GM18868 (cell line): ENCODE measurements around the gene PITPNC1.
"Not testable (repeated sequence)": the region's sequence is repeated elsewhere in the genome, so short reads cannot be mapped to it uniquely, and the experiment has no call there.

Experiments
- ATAC-seq: cut with Tn5 transposase; IDR thresholded peaks from one replicate; pipeline ENCODE4 v1.9.1; 2021; ENCODE audit warnings: mild to moderate bottlenecking, moderate library complexity; ENCODE audit not compliant: unreplicated experiment

The PITPNC1 gene

DNA sequence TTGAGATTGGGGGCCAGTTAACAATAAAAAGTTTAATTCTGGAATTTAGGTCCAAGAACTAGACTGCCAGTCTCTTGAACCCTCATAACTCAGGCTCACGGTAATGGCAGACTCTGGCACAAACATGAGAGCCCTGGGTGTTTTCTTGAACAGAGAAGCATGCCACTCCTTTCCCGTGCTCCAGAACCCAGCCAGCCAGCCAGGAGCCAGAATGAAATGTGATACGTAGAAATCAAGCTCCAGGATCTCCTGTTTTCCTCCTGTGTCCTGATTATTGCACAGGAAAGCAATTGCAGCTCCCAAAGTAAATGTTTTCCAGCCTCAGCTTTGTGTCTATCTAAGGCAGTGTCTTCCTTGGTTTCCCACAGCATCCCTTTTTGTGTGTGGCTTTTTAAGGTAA is 294.4 kb downstream of the PITPNC1 start:
- no peak for ATAC-seq

DNA sequence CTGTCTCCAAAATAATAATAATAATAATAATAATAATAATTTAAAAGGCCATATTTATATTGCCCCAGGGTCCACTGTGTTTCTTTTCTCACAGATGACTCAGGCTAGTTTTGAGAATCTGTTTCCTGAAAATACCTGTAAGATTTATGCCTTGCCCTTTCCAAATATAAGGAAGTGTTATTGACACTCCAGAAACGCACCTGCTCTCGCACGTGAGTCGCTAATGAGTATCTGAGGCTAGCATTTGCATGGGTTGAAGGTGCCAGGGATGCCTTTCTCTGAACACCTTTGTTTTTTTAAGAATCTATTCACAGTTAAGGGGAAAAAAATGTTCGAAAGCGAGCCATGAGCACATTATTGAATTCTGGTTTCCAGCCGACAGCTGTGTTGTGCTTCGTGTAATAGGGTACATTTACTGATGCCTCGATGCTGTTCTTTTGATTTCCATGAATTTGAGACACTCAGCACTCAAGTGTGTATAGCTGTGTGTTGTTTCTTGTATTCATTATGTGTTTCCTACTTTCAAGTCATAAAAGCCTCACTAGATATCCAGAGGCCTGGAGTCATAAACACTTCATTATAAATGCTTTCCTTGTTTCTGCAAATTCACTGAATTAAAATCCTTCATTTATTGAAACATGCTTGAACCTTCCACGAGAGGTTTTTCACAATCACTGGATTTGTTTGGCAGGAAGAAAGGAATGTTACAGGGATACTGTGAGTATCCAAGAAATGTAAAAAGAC is 295.7 kb downstream of the PITPNC1 start:
- no peak for ATAC-seq

DNA sequence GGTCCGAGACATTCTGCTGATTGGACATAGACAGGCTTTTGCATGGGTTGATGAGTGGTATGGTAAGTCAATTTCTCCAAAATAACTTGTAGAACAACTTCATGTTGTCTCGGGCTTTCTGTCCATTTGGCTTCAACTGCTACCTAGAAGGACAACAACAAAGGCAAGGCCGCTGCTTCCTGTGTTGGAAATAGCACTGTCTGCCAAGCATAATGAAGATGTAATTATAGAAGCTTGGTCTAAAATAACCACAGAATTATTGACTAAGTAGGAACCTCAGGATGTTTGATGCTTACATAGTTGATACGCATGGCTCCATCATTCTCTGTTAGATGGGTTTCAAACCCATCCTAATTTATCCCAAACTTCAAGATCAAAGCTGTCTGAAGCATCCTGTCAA is 298.4 kb downstream of the PITPNC1 start:
- ATAC-seq, result no peak

DNA sequence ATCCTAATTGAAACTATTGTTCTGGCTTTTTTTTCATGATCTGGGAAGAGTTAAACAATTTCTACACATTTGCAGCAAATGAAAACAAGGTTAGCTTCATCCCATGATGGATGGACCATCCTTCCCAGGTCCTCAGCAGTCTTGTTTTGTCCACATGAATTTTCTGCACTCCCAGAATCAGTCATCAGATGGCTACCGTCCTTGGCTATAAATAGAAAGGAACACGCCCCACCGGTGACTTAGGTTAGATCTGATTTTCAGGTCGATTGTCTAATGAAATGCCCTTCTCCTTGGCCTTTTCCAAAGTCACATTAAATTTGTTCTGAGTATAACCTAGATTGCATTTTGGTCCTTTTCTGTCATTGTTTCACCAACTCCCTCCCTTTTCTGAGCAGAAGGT is 299.2 kb downstream of the PITPNC1 start:
- ATAC-seq, result no peak

DNA sequence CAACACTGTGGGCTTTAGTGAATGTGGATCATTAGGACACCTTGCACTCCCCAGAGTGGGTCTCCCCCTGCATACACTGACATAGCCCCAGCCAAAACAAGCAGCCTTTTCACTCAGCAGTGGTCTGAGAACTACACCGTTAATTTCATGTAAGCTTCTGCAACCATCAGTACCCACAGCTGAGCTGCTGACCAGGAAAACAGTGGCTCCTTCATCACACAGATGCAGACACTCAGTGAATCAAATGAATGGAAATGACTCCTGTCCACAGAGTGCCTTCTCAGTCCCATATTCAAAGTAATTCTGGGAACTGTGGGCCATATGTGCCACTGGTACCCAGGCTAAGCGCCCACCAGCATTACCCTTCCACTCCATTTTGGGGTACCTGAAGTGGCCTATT is 301.3 kb downstream of the PITPNC1 start:
- ATAC-seq, result no peak

DNA sequence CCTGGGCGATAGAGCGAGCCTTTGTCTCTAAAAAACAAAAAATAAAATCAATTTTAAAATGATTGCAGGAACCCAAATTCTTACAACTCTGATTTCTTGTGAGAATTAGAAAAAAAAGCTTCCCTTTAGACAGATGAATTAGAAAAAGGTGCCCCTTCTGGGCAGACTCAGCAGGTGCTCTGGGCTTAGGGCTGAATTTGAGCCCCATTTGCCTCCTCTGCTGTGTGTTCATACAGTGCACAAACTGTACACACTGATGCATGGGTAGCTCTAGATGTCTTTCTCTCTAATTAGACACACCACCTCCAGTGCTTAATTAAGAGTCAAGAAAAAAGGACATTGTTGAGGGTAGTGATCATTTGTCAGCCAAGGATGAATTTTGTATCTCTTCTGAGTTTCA is 302.1 kb downstream of the PITPNC1 start:
- ATAC-seq, result no peak

DNA sequence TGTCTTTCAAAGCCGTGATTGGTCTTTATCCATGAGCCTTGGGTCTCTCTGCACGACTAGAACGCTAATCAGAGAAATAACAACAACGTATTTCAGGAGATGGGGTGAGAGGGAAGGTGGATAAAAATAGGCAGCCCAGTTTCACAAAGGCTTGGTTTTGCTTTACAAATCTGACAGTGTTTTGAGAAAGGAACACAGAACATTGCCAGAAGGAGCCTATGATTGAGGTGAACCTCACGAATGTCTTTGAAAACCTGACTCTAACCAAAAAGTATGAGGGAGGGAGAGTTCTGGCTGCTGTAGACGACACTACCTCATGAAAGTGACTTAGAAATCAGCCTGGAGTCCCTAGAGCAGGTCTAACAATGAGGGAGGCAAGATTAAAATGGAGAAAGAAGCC is 302.6 kb downstream of the PITPNC1 start:
- no peak for ATAC-seq

DNA sequence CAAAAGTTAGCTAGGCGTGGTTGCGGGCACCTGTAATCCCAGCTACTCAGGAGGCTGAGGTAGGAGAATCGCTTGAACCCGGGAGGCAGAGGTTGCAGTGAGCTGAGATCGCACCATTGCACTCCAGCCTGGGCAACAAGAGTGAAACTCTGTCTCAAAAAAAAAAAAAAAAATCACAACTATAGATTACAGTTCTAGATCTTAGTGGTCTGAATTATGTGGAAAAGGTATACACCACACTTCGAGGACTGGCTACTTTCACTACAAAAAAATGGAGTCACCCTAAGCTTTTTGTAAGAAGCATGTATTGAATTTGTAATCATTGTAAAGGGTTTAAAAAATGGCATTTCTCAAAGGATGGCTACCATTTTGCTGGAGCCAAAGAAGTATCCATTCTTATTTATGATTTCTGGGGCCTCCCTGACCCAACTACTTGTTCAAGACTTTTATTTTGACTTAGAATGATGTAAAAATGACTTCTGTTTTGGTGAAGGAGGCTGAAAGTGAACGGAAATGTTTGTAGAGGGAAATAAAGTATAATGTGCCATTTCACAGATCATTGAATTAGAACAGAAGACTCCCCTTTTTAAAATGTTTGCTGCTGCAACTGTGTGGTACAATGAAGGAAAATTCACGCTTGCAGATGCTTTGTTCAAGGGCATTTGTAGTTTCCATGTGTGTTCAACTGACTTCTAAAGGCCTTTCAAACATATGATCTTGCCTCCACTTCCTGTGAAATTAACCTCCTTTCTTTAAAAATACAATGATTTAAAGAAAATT is 303.6 kb downstream of the PITPNC1 start:
- ATAC-seq, result no peak

DNA sequence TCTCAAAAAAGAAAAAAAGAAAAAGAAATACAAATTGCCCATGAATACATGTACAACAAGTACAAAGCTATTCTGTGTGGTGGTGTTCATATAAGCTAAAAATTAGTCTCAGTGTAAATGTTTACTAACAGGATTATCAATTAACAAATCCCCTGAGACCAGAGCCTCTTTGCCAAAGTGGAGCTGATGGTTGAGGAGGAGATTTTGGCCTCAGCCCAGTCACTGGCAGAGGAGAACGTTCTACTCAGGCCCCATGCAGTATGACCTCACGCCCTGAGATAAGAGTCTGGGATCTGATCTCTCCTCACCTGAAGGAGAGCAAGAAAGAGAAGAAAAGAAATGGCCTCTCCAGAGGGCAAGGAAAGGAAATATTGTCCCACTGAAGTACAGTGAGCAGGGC is 305.1 kb downstream of the PITPNC1 start:
- ATAC-seq, result no peak

DNA sequence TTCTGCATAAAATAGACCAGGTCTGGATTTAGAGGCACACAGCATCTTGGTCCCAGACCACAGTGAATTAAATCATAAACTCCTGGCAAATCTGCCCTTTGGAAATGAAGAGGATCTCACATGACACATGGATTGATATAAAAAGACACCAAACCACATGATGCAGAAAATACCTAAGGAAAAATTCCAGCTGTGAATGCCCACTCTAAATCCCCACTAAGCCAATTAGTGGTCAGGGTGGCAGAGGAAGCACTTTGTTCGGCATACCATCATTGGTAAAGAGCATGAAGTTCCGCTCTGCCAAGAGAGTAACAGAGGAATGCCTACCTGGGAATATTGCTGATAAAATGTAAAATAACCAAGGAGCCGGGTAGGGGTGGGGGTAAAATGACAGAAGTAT is 308.3 kb downstream of the PITPNC1 start:
- no peak for ATAC-seq

DNA sequence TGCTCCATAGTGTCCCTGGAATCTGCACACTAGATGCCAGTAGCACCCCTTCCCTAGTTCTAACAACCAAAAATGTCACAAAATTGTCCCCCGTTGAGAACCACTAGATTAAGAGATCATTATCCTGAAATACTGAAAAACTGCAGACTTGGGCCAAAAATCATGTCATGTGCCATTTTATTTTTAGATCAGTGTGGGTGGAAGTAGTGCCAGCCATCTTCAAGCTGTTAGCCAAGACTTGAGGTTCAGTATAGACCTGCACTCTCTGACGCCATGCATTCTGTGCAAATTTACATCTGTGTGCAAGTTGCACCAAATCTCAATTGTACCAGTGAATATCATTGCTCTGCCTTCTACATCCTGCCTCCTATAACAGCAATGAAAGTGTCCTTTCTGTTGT is 309.2 kb downstream of the PITPNC1 start:
- ATAC-seq, result no peak

DNA sequence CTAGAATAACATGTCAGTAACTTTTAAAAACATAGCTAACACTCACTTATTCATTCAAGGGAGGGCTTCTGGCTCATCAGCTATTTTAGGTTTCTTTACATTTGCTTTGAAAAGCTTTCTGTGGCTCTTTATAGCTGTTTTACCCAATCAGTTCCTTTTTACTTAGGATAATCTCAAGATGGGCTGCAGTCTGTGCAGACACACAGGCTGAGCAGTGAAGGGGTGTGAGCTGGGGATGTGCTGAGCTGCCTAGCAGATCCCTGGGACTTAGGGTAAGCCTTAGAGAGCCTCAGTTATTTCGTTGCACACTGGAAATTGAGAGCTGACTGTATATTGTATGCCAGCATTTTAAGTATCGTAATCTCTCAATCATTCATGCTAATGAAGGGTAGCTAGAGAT is 310.4 kb downstream of the PITPNC1 start:
- ATAC-seq, result no peak

DNA sequence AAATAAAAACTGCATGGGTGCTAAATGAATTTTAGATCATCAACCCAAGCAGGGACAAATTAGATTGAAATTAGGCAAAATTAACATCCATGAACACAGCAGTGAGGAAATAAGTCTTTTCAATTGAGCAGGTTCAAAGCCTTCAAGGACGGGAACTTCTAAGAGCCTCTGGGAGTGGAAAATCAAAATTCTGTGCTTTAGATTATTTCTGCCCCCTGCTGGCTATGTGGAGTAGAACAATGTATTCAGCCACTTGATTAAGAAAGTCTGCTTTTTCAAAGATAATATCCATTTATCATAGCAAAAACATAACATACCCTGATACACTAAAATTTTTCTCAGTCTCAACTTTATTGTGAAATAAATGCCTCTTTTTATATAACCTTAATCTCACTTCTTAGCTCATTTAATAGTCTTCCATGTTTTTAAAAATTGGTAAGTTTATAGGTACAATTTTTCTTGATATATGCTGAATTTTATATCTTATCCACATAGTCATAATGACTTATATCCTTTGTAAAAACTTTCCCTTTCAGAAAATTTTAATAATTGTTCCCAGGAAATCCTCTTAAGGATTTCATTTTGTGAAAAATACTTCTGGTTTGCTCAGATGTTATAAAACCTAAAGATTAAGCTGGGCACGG is 312.6 kb downstream of the PITPNC1 start:
- no peak for ATAC-seq

DNA sequence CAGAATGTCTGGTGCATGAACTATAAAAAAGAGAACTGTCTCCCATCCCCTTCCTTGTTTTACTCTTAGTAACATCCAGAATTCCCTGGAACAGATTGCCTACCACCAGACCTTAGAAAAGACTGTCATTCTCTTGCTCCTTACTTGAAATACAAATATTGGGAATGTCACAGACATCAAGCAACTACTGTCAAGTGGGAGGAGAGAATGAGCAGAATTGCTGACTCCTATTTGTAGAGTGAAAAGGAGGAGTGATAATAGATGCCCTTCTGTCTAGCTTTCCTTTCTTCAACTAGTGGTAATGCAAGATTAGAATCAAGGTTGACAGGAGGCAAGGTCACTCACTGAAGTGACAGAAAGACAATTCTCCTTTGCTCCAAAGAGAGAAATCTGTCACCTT is 316.7 kb downstream of the PITPNC1 start:
- no peak for ATAC-seq

DNA sequence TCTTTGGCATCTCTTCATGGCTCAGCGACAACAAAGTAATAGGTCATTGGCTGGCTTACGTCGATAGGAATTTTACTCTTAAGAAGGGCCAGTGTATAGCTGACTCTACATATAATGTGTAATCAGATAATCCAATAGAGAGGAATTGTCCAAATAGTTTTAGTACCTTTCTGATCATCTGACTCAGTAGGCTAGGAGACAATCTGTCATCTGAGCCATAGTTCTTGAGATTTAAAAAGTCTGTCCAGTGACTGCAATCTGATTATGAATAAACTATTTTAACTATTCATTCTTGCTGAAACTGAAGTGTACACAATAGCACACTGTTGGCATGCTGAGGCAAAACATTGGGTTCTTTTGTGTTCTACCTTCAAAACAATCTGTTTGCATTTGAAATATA is 319.3 kb downstream of the PITPNC1 start:
- no peak for ATAC-seq

DNA sequence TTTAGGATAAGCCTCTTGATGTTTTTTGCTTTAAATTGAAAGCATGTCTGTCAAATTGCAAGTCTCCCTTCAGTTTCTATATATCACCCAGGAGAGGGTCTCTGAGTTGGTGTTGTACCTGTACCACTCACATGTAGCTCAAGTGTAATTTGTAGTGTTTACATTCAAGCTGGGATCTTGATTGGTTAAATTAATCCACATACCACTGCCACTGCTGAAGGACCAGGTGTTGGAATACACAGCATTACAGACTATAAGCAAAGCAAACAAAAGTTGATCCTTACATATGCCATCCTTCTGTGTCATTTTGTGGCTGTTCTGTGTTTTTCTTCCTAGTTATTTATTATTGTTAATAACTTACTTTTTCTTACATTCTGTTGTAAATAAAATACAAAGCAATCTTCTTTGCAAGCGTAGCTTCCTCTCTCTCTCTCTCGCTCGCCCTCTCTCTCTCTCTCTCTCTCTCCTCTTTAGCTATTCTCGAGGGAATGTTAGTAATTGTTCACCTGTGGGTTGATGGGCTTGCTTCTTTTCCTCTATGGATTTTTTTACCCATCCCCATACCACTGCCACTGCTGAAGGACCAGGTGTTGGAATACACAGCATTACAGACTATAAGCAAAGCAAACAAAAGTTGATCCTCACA is 319.9 kb downstream of the PITPNC1 start:
- no peak for ATAC-seq

DNA sequence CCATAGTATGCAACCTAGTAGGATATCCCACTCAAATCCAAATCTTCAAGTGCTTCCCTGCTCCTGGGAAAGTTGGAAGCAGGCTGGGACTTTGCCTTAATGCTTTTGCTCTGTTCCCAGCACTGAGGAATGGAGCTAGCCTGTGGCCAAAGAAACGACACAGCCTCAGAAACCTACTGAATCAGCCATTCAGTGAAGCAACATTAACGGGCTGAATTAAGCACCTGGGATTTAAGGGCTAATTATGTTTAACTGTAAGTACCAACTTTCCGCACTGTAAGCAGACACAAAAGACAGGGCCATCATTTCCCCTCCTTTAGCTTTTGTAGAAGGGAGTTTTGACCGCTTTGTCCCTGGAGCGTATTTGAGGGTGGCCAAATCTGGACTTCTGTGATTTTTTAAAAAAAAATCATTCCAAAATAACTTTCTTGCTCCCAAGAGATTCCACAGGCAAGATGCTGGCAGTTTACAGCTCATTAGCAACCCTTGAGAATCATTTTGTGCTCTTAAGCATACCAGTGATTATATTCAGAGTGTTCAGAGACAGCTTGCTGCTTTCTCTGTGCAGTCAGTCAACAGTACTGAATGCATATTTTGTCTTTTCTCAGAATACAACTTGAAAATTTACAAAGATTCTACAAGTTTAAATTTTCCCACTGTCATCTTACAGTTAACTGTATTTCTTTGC is 323.1 kb downstream of the PITPNC1 start:
- ATAC-seq, result no peak

DNA sequence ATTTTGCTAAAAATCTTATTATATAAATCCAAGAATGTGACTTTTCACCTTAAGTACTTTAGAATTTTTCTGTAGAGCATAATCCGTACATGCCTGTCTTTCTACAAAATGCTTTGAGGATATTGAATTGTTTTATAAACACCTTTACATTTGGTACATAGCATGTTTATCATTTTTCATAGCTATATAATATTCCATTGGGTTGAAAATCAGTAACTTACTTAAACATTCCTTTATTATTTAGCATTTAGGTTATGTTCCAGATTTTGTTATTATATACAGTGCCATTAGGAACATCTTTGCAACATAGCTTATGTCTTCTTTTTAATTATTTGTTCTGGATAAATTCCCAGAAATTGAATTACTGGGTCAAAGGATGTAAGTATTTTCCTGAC is 323.6 kb downstream of the PITPNC1 start:
- ATAC-seq, result no peak

DNA sequence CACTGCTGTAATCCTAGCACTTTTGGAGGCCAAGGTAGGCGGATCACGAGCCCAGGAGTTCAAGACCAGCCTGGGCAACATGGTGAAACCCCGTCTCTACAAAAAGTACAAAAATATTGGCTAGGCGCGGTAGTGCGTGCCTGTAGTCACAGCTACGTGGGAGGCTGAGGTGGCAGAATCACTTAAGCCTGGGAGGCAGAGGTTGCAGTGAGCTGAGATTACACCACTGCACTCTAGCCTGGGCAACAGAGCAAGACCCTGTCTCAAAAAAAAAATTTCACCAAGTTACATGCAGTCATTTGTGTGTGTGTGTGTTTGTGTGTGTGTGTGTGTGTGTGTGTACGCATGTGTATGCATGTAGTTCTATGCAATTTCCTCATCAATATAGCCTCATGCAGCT is 325.8 kb downstream of the PITPNC1 start:
- not testable (repeated sequence) for ATAC-seq

DNA sequence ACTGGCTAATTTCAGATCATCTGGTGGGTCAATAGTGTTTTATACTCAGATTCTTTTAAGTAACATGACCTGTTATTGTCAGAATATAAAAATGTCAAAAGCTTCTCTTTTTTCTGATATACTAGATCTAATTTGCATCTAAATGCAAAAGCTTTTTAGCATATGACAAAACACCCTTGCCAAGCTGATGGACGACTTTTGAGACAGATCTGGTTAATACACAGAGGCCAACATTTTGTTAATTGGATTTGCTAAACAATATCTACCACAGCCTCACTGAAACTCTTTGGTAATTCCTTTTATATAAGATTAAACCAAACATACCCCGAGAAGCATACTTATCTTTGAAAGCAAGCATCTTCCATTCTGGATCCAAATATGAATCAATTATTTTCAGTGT is 330.4 kb downstream of the PITPNC1 start:
- ATAC-seq, result no peak

DNA sequence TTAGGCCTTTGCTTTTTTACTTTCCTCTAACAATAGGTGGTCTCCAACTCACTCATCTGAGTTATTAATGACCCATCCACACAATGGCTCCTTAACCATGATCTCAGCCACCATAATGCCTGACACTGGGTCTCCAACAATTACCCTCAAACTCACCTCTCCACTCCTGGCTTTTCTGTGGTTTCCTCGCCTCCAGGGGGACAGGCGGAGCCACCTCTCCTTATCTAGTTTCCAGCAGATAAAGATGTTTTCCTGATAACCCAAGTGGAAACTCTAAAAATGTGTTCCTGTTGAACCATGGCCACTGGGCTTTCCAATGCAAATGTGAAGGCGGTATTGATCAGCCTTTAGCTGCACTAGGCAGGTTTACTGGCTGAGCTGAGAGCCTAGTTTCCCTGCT is 331.3 kb downstream of the PITPNC1 start:
- ATAC-seq, result no peak
